GM19351 (cell line): ENCODE data around the gene ATXN1L.
"Not testable (repeated sequence)": the region's sequence is repeated elsewhere in the genome, so short reads cannot be mapped to it uniquely, and the experiment has no call there.

Experiments
- ATAC-seq: cut with Tn5 transposase; IDR thresholded peaks from one replicate; pipeline ENCODE4 v1.9.1; 2021; ENCODE audit warnings: mild to moderate bottlenecking, moderate library complexity; ENCODE audit not compliant: unreplicated experiment

Gene ATXN1L, protein sequence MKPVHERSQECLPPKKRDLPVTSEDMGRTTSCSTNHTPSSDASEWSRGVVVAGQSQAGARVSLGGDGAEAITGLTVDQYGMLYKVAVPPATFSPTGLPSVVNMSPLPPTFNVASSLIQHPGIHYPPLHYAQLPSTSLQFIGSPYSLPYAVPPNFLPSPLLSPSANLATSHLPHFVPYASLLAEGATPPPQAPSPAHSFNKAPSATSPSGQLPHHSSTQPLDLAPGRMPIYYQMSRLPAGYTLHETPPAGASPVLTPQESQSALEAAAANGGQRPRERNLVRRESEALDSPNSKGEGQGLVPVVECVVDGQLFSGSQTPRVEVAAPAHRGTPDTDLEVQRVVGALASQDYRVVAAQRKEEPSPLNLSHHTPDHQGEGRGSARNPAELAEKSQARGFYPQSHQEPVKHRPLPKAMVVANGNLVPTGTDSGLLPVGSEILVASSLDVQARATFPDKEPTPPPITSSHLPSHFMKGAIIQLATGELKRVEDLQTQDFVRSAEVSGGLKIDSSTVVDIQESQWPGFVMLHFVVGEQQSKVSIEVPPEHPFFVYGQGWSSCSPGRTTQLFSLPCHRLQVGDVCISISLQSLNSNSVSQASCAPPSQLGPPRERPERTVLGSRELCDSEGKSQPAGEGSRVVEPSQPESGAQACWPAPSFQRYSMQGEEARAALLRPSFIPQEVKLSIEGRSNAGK

DNA sequence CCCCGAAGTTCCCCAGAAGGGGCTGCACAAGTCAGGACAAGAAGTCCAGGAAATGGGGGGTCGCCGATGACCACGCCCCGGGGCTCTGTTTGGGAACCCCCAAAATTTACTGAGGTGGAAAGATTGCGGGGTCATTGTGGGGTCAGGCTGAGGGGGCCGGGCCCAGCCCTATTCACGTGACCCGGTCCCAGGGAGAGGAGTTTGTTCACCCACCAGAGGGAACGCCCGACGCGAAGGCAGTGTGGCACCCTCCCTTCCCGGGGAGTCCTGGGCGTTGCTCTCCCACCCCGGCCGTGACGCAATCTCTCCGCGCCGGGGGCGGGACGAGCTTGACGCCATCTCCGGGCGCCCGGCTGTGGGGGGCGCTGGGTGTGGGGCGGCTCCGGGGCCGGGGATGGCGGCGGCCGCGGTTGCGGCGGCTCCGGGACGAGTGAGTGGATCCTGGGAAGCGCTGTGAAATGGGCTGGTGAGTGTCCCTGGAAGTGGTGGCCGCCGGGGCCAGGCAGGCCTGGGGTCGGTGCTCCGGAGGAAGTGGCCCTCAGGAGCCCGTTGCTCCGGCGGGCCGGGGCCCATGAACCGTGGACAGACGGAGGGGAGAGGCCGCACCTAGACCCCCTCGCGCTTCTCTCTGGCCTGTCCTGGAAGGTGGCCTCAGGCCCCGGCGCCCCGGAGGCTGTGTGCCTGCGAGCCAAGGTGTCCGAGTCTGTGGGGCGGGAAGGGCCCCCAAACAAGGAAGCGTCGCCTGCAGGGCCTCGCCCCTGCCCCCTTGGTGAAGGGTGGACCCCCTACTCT is at the start of gene ATXN1L:
Gene ATXN1L (plus strand): TSS at position 338 of the 792 bp plus-strand sequence. CDS start 3,765 bp downstream, outside the sequence.
- ATAC-seq = peak; percentile 74

DNA sequence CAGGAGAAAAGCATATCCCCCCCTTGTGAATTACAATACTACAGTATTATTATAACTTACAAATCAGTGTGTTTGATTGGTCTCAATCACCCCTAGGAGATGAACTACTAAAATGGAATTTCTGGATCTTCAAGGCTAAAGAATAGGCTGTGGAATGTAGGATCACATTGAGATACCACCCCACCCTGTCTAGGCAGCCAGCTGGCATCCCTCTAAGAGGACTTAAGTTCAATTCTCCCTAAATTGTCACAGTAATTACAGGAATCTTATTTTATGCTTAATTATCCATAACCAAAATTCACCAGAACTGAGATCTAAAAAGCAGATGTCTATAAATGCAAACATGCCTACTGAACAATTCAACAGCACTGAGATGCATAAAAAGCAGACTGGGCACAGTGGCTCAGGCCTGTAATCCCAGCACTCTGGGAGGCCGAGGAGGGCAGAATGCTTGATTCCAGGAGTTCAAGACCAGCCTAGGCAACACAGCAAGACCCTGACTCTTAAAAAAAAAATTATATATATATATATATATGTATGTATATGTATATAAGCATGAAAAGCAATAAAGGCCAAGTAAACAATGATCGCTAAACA is 49.2 kb upstream of the ATXN1L start:
- no peak for ATAC-seq

- ATAC-seq = no peak
Observed at GRCh38 chr16:71803305-71803690, 42.5 kb upstream of the ATXN1L start.

DNA sequence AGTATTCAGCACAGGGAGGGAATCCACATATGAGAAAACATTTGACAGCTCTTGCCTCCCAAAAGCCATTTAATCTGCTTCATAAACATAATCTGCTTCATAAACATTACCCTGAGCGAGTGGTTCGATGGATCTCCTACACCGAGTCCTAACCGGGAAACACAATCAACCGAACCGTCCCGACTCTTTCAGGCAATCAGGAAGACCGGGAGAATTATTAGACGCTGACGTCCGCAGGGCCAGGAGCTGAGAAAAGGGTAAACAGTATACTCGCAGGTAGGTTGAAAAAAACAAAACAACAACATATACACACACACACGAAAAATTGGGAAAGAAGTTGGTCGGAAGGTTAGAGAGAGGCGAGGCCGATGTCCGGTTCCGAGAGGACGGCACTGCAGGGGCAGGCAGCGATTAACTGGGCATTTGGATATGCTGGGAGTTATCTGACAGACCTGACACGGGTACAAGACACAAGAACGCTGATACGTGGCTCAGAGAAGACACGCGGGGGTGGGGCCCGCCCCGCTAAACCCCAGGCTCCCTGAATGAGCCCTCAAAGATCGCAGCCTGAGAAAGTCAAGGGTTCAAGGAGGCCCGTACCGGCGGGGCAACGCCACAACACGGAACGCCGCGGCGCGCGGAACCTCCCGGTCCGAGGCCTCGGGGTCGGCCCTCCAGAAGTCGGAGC is 37.7 kb upstream of the ATXN1L start:
- peak; percentile 29 for ATAC-seq

- ATAC-seq = peak; percentile 82
Observed at GRCh38 chr16:71808593-71809459, 37.0 kb upstream of the ATXN1L start, which contains the start of gene AP1G1. Gene AP1G1, minus strand, starts transcription at chr16:71808834. Its CDS starts 19,355 bp downstream, at chr16:71789479.

DNA sequence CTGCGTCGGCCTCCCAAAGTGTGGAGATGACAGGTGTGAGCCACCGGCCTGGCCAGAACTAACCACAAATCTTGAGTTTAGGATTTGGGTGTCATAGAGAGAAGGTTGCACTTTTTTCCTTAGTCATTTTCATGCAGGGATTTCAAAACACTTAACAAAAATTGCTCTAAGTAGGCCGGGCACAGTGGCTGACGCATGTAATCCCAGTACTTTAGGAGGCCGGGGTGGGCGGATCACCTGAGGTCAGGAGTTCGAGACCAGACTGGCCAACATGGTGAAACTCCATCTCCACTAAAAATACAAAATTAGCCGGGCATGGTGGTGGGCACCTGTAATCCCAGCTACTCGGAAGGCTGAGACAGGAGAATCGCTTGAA is 35.6 kb upstream of the ATXN1L start:
- ATAC-seq = not testable (repeated sequence)

DNA sequence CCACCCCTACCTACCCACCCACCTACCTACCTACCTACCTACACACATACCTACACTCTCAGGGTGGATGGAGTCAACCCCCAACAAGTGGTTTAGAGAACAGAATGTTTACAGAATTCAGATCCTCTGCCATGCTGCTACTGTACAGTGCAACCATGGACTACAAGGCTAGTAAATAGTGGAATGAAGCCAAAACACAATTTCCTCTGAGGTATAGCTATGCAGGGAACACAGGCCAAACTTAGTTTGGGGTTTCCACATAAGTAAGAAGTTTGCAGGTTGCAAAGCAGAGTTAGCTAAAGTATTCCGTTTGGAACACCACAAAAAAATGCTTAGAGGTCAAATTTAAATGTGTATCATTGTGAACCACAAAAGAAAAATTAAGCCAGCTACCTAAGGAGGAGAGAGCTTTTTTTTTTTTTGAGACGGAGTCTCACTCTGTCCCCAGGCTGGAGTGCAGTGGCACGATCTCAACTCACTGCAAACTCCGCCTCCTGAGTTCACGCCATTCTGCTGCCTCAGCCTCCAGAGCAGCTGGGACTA is 34.4 kb upstream of the ATXN1L start:
- ATAC-seq = no peak

- peak; percentile 6 for ATAC-seq
Observed at GRCh38 chr16:71817155-71817500, 28.6 kb upstream of the ATXN1L start.

GRCh38 chr16:71826533-71827017 is 19.2 kb upstream of the ATXN1L start:
- no peak for ATAC-seq

- ATAC-seq = no peak
Observed at GRCh38 chr16:71830359-71830758, 15.4 kb upstream of the ATXN1L start.

- not testable (repeated sequence) for ATAC-seq
Observed at GRCh38 chr16:71831698-71832097, 14.1 kb upstream of the ATXN1L start.

GRCh38 chr16:71832112-71832511 is 13.7 kb upstream of the ATXN1L start:
- ATAC-seq = not testable (repeated sequence)

DNA sequence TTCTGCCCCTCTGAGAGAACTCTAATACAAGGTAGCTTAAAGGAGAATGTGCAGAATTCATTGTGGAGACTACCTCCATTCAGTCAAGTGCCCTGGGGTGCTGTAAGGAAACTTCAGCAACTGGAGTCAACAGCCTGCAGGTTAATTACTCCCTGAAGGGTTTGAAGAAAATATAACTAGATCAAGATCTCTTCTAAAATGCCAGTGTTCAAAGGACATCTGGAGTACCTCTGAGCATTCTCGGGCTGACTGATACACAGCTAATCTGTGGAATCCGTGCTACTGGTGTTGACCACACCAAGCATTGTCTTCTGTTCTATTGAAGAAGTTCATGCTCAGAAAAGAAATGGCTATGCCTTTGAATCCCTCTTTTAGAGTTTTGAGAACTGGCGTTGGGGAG is 11.5 kb upstream of the ATXN1L start:
- ATAC-seq = no peak

DNA sequence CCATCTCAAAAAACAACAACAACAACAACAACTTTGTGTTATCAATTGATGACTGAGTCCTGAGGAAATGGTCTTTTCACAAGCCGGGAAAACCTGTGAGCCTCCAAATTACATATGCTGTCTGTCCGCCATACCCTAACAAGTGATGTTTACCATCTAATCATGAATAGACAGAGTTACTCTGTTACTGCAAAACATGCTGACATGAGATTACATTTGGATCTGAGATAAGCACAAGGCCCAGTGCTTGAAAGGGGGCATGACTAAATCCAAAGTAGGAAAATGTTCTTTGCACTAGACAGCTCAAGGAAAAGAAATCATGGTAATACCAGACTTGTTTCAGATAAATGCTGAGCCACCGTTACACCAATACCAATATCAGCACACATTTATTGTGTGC is 8.6 kb upstream of the ATXN1L start:
- no peak for ATAC-seq

DNA sequence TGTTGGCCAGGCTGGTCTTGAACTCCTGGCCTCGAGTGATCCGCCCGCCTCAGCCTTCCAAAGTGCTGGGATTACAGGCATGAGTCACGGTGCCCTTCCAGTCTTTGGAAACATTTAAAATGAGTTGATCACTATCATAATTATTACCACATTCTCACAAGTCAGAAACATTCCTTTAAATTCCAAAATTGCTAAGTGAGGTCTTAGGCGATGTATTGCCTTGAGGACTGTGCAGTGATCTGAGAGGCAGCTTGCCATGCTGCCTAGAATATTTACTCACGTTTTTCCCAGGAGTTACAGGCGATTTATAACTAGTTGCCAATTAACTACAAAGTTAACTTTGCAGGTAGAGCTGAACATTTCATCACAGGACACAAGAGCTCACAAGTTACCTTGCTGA is 5.7 kb upstream of the ATXN1L start:
- ATAC-seq = no peak

- ATAC-seq = no peak
Observed at GRCh38 chr16:71843572-71843971, 2.2 kb upstream of the ATXN1L start.

- ATAC-seq = no peak
Observed at GRCh38 chr16:71846431-71846830, 655 bp downstream of the ATXN1L start.

GRCh38 chr16:71847096-71847495 is 1.3 kb downstream of the ATXN1L start:
- ATAC-seq = no peak

DNA sequence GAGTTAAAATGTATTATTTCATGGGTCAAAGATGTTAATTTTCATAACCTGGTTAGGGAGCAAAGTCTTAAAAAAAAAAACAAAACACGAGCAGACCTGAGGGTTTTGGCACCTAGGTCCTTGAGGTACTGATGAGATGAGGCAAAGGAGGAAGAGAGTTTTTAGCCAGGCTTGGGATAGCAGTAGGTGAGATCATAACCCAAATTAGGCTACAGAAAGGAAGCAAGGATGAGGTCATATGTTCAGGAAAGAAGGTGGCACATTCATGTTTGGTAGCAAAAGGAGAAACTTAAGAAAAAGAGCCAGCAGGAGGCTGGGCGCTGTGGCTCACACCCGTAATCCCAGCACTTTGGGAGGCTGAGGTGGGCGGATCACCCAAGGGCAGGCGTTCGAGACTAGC is 2.8 kb downstream of the ATXN1L start:
- ATAC-seq = no peak
